NCI-H2107 treated with DMSO at 0.1 percent for 48 hours (cell line): ENCODE data around the gene HFE.
A peak's percentile ranks its signal among the peaks of the same experiment; 100 is the strongest.
"Not testable (repeated sequence)": the region's sequence is repeated elsewhere in the genome, so short reads cannot be mapped to it uniquely, and the experiment has no call there.

Experiments
- DNase-seq: peaks from one replicate; lab custom pipeline; 2025; ENCODE audit not compliant: unreplicated experiment; lab: John Stamatoyannopoulos, UW

Gene HFE

GRCh38 chr6:26087284-26088115, at the start of gene HFE:
HFE (plus strand) TSS chr6:26087429; CDS start chr6:26087441, 12 bp downstream.
- no peak for DNase-seq

- DNase-seq = no peak
Observed at GRCh38 chr6:26041946-26042345, 45.3 kb upstream of the HFE start.

GRCh38 chr6:26043384-26044139, 43.7 kb upstream of the HFE start:
- peak; percentile 12 for DNase-seq

GRCh38 chr6:26044140-26045064, 42.8 kb upstream of the HFE start:
- no peak for DNase-seq

GRCh38 chr6:26045065-26045927, 41.9 kb upstream of the HFE start:
- peak; percentile 31 for DNase-seq

GRCh38 chr6:26045928-26046368, 41.3 kb upstream of the HFE start:
- no peak for DNase-seq

GRCh38 chr6:26047329-26047728, 39.9 kb upstream of the HFE start:
- DNase-seq = not testable (repeated sequence)

GRCh38 chr6:26048590-26048989, 38.6 kb upstream of the HFE start:
- DNase-seq = no peak

GRCh38 chr6:26051665-26052310, 35.4 kb upstream of the HFE start:
- DNase-seq = no peak

- not testable (repeated sequence) for DNase-seq
Observed at GRCh38 chr6:26052762-26053250, 34.4 kb upstream of the HFE start.

GRCh38 chr6:26053992-26054780, 33.0 kb upstream of the HFE start:
- no peak for DNase-seq

GRCh38 chr6:26054781-26055718, 32.2 kb upstream of the HFE start:
- DNase-seq = peak; percentile 64

GRCh38 chr6:26055719-26056582, 31.3 kb upstream of the HFE start:
- DNase-seq = peak; percentile 61

- DNase-seq = peak; percentile 25
Observed at GRCh38 chr6:26056583-26057350, 30.5 kb upstream of the HFE start.

- no peak for DNase-seq
Observed at GRCh38 chr6:26057899-26058298, 29.3 kb upstream of the HFE start.
